OCI-LY3 (cell line): ENCODE measurements around the gene PDZK1IP1.

Experiments used
- CTCF ChIP-seq: fragments of 200-600, 300-600 bp; sonication (generic); IDR thresholded peaks from 2 replicates; pipeline ENCODE4 v1.5.1; 2014; ENCODE audit warnings: antibody characterized with exemption, low read length, low read depth
- EZH2phosphoT487 ChIP-seq: fragments of 200-600 bp; shearing (Covaris generic); IDR thresholded peaks from 2 replicates; pipeline ENCODE4 v1.6.1; 2018; ENCODE audit warnings: antibody characterized with exemption, mixed run types, low read depth

- TF ChIP-seq CTCF: no peak
- TF ChIP-seq EZH2phosphoT487: no peak
These were observed 11.3 kb upstream of the PDZK1IP1 start for GRCh38 chr1:47201179-47201578.
